ENCODE data around the gene STIP1. TPM values are rescaled to one million over a fixed set of nuclear protein-coding genes. Genes with fewer than 3 reads are reported as not detected.
A peak's percentile ranks its signal among the peaks of the same experiment; 100 is the strongest.

Gene STIP1
- 139 and 191 TPM in 2 replicates for total RNA-seq

- peak; percentile 100 for DNase-seq
Measured at GRCh38 chr11:64185693-64186491, at the start of gene STIP1. Gene STIP1, plus strand, starts transcription at chr11:64186171. Its CDS starts 91 bp downstream, at chr11:64186262.

GRCh38 chr11:64136765-64137441 is 49.1 kb upstream of the STIP1 start:
- no peak for DNase-seq

- no peak for DNase-seq
Measured at GRCh38 chr11:64138398-64138797, 47.6 kb upstream of the STIP1 start.

GRCh38 chr11:64139049-64139448 is 46.9 kb upstream of the STIP1 start:
- no peak for DNase-seq

GRCh38 chr11:64140082-64140481 is 45.9 kb upstream of the STIP1 start:
- no peak for DNase-seq

- no peak for DNase-seq
Measured at GRCh38 chr11:64141081-64141783, 44.7 kb upstream of the STIP1 start.

GRCh38 chr11:64144587-64145472 is 41.1 kb upstream of the STIP1 start:
- DNase-seq: no peak

- peak; percentile 72 for DNase-seq
Measured at GRCh38 chr11:64146036-64146955, 39.7 kb upstream of the STIP1 start.

GRCh38 chr11:64148226-64148916 is 37.6 kb upstream of the STIP1 start:
- DNase-seq: peak; percentile 84

- no peak for DNase-seq
Measured at GRCh38 chr11:64148917-64149617, 36.9 kb upstream of the STIP1 start.

- DNase-seq: no peak
Measured at GRCh38 chr11:64150051-64150450, 35.9 kb upstream of the STIP1 start.

- DNase-seq: no peak
Measured at GRCh38 chr11:64150481-64151239, 35.3 kb upstream of the STIP1 start.

GRCh38 chr11:64151337-64151736 is 34.6 kb upstream of the STIP1 start:
- DNase-seq: no peak

GRCh38 chr11:64152841-64153691 is 32.9 kb upstream of the STIP1 start:
- DNase-seq: peak; percentile 65

- DNase-seq: no peak
Measured at GRCh38 chr11:64153812-64154211, 32.2 kb upstream of the STIP1 start.

GRCh38 chr11:64156235-64157011 is 29.5 kb upstream of the STIP1 start:
- no peak for DNase-seq

- no peak for DNase-seq
Measured at GRCh38 chr11:64157631-64158394, 28.2 kb upstream of the STIP1 start.
